GM19395 (cell line): ENCODE results near the gene CCDC191.

ENCODE experiments used
- ATAC-seq: cut with Tn5 transposase; IDR thresholded peaks from one replicate; pipeline ENCODE4 v1.9.1; 2021; ENCODE audit warnings: mild to moderate bottlenecking, moderate library complexity; ENCODE audit not compliant: unreplicated experiment

CCDC191 gene

GRCh38 chr3:114058646-114059045, 2.3 kb upstream of the CCDC191 start:
- ATAC-seq = no peak

DNA sequence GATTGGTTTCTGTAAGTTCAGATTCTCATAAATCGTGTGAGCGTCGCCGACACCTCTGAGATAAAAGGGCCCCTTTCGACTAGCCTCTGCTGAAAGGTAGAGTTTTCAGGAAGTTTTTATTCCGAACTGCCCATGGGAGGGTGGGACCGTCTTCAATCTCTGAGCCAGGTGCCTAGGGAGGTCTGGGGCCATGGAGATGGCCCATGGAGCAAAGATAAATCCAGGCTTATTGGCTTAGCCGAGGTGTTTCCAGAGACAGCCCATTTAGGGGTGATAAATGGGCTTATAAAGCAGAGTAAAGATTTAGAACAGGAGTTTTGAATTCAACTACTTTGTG, 653 bp upstream of the CCDC191 start:
- peak; percentile 8 for ATAC-seq

DNA sequence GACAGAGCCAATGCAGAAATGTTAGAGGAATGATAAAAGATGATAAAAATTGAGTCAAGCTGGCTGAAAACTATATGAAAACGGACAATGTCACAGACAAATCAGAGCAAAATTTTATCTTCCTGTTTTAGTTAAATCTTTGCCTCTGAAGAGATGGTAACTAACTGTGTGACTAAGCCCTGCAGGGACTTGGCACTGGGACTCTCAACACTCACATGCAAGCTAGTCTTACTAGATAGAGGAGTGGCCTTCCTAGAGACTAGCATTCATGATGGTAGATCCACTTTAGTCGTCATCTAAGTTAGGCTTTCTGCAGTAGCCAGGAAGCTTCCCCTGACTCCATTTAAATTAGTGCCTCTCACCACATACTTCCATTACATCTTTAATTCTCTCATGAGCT, 4.1 kb downstream of the CCDC191 start:
- no peak for ATAC-seq

GRCh38 chr3:114043205-114043604, 13.1 kb downstream of the CCDC191 start:
- ATAC-seq = no peak

GRCh38 chr3:114035896-114036295, 20.4 kb downstream of the CCDC191 start:
- no peak for ATAC-seq

DNA sequence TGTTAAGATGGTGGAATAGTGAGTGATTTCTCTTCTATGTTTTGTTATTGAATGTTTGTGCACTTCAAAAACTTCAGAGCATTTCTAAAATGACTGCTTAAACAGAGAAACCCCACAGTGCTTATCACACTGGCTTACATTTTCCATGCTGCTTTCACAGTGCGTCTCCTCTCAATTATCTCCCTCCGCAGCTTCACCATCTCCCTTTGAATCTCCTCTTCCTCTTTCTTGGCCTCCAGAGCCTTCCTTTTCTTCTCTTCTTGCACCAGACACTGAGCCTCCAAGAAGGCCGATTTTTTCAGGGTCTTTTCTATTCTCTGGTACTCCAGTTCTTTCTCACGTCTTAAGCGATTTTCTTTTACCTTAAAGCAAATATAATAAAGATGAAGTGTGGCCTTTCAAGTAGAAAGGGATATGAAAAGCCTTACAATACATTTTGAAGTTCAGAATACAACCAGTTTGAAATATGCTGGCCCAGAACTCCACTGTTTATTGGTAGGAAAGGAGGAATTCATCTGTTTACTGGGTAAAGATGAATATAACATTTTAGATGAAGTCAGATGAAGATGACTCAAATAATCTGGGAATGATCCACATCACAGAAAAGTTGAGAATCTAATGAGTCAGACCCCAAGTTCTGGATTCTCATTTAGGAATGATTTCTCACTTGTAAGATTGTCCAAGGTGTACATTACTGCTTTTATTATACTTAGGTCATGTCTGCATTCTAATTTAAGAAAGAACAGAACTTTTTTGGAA, 21.4 kb downstream of the CCDC191 start:
- ATAC-seq = no peak

GRCh38 chr3:114034211-114034610, 22.1 kb downstream of the CCDC191 start:
- ATAC-seq = no peak

GRCh38 chr3:114033721-114034120, 22.6 kb downstream of the CCDC191 start:
- ATAC-seq = no peak

GRCh38 chr3:114026331-114026730, 30.0 kb downstream of the CCDC191 start:
- ATAC-seq = no peak

- no peak for ATAC-seq
Observed at GRCh38 chr3:114025451-114025850, 30.9 kb downstream of the CCDC191 start.

DNA sequence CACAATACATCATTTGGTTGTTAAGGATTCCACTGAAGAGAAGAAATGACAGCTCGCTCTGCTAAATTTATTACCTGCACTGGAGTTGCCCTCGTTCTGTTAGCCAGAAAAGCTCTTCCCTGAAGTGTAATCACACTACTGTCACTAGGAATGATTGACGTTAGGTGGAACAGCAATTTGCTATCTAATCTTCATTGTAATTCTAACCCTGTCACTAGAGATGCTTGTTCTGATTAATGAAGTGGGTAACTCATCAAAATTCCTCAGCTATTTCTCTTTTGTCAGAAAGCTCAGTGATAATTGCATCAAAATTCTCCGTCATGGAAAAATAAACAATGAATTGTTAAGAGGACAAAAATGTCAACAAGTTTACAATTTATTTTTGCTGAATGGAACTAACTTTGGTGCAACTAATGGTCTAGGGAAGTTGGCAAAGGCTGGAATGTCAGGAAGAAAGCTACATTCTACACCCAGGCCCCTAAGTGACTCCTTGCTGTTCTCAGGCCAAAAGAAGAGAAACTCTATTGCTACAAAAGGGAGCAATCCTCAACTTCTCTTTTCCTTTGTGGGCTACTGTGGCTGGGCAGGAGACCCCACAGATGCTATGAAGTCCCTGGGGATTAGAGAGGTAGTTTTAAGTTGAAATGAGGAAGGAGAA, 34.1 kb downstream of the CCDC191 start:
- no peak for ATAC-seq

- ATAC-seq = no peak
Observed at GRCh38 chr3:114020907-114021306, 35.4 kb downstream of the CCDC191 start.

DNA sequence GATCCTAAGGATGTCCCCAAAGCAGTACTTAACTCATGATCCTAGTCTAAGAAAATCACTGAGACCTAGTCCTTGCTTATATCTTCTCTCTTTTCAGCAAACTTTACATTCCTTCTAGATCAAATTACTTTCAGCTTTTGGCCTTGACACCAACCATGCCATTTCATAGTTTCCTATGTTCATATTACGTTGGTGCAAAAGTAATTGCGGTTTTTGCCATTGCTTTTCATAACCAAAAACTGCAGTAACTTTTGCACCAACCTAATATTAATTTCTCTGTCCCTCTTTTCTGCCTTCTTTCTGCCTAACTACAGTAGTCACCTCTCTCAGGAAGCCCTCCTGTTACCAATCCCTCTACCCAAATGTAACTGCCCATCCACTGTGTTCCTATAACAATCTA, 36.8 kb downstream of the CCDC191 start:
- no peak for ATAC-seq

GRCh38 chr3:114014211-114014610, 42.1 kb downstream of the CCDC191 start:
- no peak for ATAC-seq

DNA sequence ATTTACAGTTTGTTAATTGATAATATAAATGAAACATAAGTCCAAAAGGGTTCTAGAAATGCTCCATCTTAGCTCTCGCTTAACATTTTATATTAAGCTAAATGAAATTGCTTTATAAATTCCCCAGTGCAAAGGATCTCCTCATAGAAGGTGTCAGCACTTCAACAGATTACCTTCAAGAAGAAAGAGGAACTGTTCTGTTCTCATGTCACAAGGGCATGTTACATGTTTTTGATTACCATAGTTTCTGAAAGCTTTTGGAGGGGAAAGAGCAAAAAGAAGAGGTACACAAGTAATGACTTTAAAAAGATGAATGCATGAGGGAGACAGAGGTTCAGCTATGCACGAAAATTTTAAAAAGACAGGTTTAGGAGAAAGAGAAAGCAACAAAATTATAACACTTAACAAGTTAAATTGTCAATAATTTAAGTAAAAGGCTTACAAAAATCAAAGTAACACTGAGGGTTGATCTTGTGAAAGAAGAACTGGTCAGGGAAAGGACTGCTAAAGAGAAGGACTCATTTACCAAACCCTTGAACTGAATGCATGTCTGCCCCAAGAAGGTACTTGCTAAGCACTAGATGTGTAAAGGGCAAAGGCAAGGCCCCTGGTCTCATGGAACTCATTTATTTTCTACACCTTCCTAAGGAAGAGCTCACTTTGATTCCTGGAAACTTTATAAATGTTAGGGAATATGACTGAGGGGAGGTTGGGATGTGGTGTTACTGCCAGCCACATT, 45.1 kb downstream of the CCDC191 start:
- peak; percentile 91 for ATAC-seq

- ATAC-seq = peak; percentile 95
Observed at GRCh38 chr3:114005481-114005880, 50.8 kb downstream of the CCDC191 start.

DNA sequence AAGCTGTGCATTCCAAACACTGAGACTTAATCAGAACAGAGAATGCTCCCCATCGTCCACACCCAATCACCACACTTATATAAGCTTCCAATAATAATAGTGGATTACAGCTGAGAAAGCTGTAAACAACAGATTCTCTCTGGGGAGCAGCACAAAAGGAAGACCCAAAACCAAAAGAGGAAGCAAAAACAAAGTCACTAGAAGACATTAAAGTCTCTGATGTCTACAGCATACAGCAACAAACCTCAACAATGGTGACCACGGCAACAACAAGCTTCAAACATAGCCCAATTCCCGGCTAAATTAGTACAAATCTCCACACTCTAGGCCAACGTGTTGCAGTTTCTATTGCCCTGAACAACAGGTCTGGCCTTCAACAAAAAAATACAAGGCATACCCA, 70.8 kb downstream of the CCDC191 start:
- ATAC-seq = peak; percentile 61

- no peak for ATAC-seq
Observed at GRCh38 chr3:113983544-113983943, 72.8 kb downstream of the CCDC191 start.

- no peak for ATAC-seq
Observed at GRCh38 chr3:113981803-113982202, 74.5 kb downstream of the CCDC191 start.

DNA sequence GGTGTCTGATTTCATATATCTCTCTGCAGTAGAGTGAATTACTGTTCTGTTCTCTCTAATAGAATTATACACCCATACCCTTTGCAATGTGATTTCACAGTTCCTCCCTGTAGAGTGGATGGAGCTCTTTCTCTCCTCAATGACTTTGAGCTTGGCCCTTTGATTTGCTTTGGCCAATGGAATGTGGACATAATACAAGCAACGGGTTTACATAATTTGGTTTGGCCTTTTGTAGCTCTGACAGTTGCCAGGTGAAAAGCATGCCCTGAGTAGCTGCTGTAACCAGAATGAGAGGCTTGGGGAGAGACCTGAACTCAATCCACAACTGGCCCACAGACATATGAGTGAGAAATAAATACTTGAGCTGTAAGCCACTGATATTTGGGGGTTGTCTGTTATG, 76.4 kb downstream of the CCDC191 start:
- no peak for ATAC-seq

DNA sequence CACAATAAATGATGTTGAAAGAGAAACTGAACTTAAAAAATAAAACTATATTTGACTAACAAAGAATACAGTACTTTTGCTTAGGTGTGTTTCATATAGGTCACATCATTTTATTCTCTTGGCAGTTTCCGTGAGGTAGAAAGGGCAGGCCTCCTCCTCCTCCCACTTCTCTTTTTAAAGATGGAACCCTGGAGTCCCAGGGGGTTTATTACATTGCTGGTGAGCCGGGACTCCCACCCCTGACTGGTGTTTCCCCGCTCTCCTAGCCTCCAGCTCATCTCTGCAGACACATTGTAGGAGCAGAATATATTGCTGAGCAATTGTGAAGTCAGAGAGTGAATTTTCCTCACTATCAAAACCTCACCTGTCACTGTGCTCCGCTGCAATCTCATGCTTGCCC, 78.5 kb downstream of the CCDC191 start:
- no peak for ATAC-seq

GRCh38 chr3:113968986-113969385, 87.3 kb downstream of the CCDC191 start:
- ATAC-seq = no peak
